ENCODE data around the gene HINT3. TPM values are rescaled to one million over a fixed set of nuclear protein-coding genes. Genes with fewer than 3 reads are reported as not detected.
"Not testable (repeated sequence)": the region's sequence is repeated elsewhere in the genome, so short reads cannot be mapped to it uniquely, and the experiment has no call there.

HINT3 gene
- 11.8 and 16.4 TPM in 2 replicates for total RNA-seq

- peak; percentile 90 for DNase-seq (ENCODE audit: extremely low read depth, low read depth, low spot score)
Measured at GRCh38 chr6:125956506-125957390, at the start of gene HINT3. TSS of gene HINT3 (plus strand) at chr6:125956770. CDS start at chr6:125956978, 208 bp downstream.

GRCh38 chr6:125910527-125910926 is 46.0 kb upstream of the HINT3 start:
- no peak for DNase-seq (ENCODE audit: extremely low read depth, low read depth, low spot score)

- not testable (repeated sequence) for DNase-seq (ENCODE audit: extremely low read depth, low read depth, low spot score)
Measured at GRCh38 chr6:125911051-125911451, 45.5 kb upstream of the HINT3 start.

- not testable (repeated sequence) for DNase-seq (ENCODE audit: extremely low read depth, low read depth, low spot score)
Measured at GRCh38 chr6:125912430-125912829, 44.1 kb upstream of the HINT3 start.

GRCh38 chr6:125913145-125913544 is 43.4 kb upstream of the HINT3 start:
- DNase-seq (ENCODE audit: extremely low read depth, low read depth, low spot score) = no peak

GRCh38 chr6:125913864-125914351 is 42.7 kb upstream of the HINT3 start:
- no peak for DNase-seq (ENCODE audit: extremely low read depth, low read depth, low spot score)

GRCh38 chr6:125918230-125918629 is 38.3 kb upstream of the HINT3 start:
- DNase-seq (ENCODE audit: extremely low read depth, low read depth, low spot score) = no peak

GRCh38 chr6:125918681-125919566 is 37.6 kb upstream of the HINT3 start:
- DNase-seq (ENCODE audit: extremely low read depth, low read depth, low spot score) = peak; percentile 47

GRCh38 chr6:125919618-125920017 is 37.0 kb upstream of the HINT3 start:
- DNase-seq (ENCODE audit: extremely low read depth, low read depth, low spot score) = no peak

- DNase-seq (ENCODE audit: extremely low read depth, low read depth, low spot score) = no peak
Measured at GRCh38 chr6:125922322-125922860, 34.2 kb upstream of the HINT3 start.

- DNase-seq (ENCODE audit: extremely low read depth, low read depth, low spot score) = no peak
Measured at GRCh38 chr6:125923366-125923877, 33.1 kb upstream of the HINT3 start.

- no peak for DNase-seq (ENCODE audit: extremely low read depth, low read depth, low spot score)
Measured at GRCh38 chr6:125924169-125924568, 32.4 kb upstream of the HINT3 start.

- no peak for DNase-seq (ENCODE audit: extremely low read depth, low read depth, low spot score)
Measured at GRCh38 chr6:125924697-125925358, 31.7 kb upstream of the HINT3 start.

GRCh38 chr6:125926711-125927110 is 29.9 kb upstream of the HINT3 start:
- no peak for DNase-seq (ENCODE audit: extremely low read depth, low read depth, low spot score)

GRCh38 chr6:125927761-125928160 is 28.8 kb upstream of the HINT3 start:
- no peak for DNase-seq (ENCODE audit: extremely low read depth, low read depth, low spot score)

GRCh38 chr6:125930765-125931418 is 25.7 kb upstream of the HINT3 start:
- no peak for DNase-seq (ENCODE audit: extremely low read depth, low read depth, low spot score)

GRCh38 chr6:125931733-125932450 is 24.7 kb upstream of the HINT3 start:
- DNase-seq (ENCODE audit: extremely low read depth, low read depth, low spot score) = no peak

GRCh38 chr6:125932451-125932795 is 24.1 kb upstream of the HINT3 start:
- DNase-seq (ENCODE audit: extremely low read depth, low read depth, low spot score) = no peak

GRCh38 chr6:125935520-125935919 is 21.1 kb upstream of the HINT3 start:
- DNase-seq (ENCODE audit: extremely low read depth, low read depth, low spot score) = not testable (repeated sequence)

All from glomerular endothelial cell (primary cell).